Activated CD4-positive, alpha-beta T cell treated with anti-CD3 and anti-CD28 coated beads, Interleukin-2, amount 10 ng/mL, durations not matched to agents 24 days and 14 days (primary cell): Measurements from ENCODE around the gene UNC13A. TPM values are rescaled to one million over a fixed set of nuclear protein-coding genes. Genes with fewer than 3 reads are reported as not detected.

Experiments
- DNase-seq: peaks from one replicate; pipeline ENCODE4 v3.0.0; 2022
- H3K27ac Mint-ChIP-seq: one replicate; pipeline ENCODE4 v1.8.0; 2022; ENCODE audit warnings: mild to moderate bottlenecking, mixed read lengths
- H3K27me3 Mint-ChIP-seq: one replicate; pipeline ENCODE4 v1.8.0; 2022; ENCODE audit warnings: mixed read lengths
- H3K36me3 Mint-ChIP-seq: one replicate; pipeline ENCODE4 v1.8.0; 2022; ENCODE audit warnings: low read depth, mild to moderate bottlenecking, mixed read lengths
- H3K4me1 Mint-ChIP-seq: one replicate; pipeline ENCODE4 v1.8.0; 2021; ENCODE audit warnings: mixed read lengths
- H3K4me3 Mint-ChIP-seq: one replicate; pipeline ENCODE4 v1.8.0; 2022; ENCODE audit warnings: mild to moderate bottlenecking, moderate library complexity, mixed read lengths
- H3K9me3 Mint-ChIP-seq: one replicate; pipeline ENCODE4 v1.8.0; 2021; ENCODE audit warnings: mixed read lengths
- intact Hi-C: fragments of 100-400 bp; cut with micrococcal nuclease; formaldehyde crosslinking; loops from one replicate; pipeline ENCODE4 v1.15.1; 2023
- total RNA-seq: library from RNA; stranded (reverse); gene quantifications from 2 replicates; pipeline ENCODE4 v1.2.3, GENCODE V29; 2022

The UNC13A gene
- total RNA-seq, 1 donor from 2014 or later: 0.02 TPM

GRCh38 chr19:17721111-17721628, 33.0 kb upstream of the UNC13A start:
- H3K36me3 Mint-ChIP-seq: peaks cover 29% of the 10 kb centered on the region
- H3K9me3 Mint-ChIP-seq: no peaks in the 10 kb centered on the region
- intact Hi-C loops: loop anchor here (5.0 kb wide), 1 partner anchor 56 kb away; no protein-coding TSS in a partner anchor
- H3K4me3 Mint-ChIP-seq: peak overlapping the region; percentile 91
- DNase-seq: no peak
- peak overlapping the region; percentile 21 for H3K27ac Mint-ChIP-seq
- H3K4me1 Mint-ChIP-seq: peaks cover 36% of the 10 kb centered on the region
- no peaks in the 10 kb centered on the region for H3K27me3 Mint-ChIP-seq

GRCh38 chr19:17720440-17720839, 32.3 kb upstream of the UNC13A start:
- intact Hi-C loops: loop anchor here (5.0 kb wide), 1 partner anchor 57 kb away; no protein-coding TSS in a partner anchor
- H3K36me3 Mint-ChIP-seq: peaks cover 26% of the 10 kb centered on the region
- peak overlapping the region; percentile 85 for H3K27ac Mint-ChIP-seq
- peak overlapping the region; percentile 91 for H3K4me3 Mint-ChIP-seq
- DNase-seq: peak; percentile 62
- peaks cover 36% of the 10 kb centered on the region for H3K4me1 Mint-ChIP-seq
- no peaks in the 10 kb centered on the region for H3K27me3 Mint-ChIP-seq
- no peaks in the 10 kb centered on the region for H3K9me3 Mint-ChIP-seq

DNA sequence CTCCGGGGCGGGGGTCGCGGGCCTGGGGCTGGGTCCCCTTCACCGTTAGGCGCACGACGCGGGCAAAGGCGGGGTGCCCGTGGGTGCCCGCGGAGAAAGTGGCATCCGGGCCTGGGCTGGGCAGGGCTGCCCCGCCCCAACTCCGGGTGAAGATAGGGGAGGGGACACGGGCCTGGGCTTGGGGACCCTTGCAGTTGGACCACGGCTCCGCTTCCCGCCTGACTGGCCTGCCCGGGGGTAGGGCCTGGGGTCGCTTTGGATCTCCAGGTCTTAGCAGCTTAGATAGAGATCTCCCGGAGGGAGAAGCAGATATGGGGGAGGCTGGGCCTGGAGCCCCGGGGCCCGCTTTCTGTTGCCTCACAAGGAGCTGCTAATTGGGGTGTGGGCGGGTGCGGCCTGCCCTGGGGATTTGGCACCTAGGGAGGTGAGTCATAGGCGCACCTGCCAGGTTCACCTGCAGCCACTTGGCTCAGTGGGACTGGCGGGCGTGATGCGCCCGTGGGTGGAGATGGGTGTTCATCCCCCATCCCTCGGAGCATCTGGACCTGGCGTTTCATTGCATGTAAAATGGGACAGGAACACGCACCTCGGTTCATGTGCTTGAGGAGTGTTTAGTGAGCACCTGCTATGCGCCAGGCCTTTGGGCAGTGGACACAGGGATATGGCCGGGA, 31.7 kb upstream of the UNC13A start:
- Mint-ChIP-seq H3K36me3 (peaks cover 23% of the 10 kb centered on the region), H3K27me3 (no peaks in the 10 kb centered on the region), H3K27ac (peak overlapping the region; percentile 85), H3K9me3 (no peaks in the 10 kb centered on the region), H3K4me3 (peak overlapping the region; percentile 91), H3K4me1 (peaks cover 34% of the 10 kb centered on the region)
- intact Hi-C loops: loop anchor here (1.0 to 5.0 kb wide), 3 partner anchors 16 to 57 kb away; no protein-coding TSS in a partner anchor
- peak; percentile 78 for DNase-seq

DNA sequence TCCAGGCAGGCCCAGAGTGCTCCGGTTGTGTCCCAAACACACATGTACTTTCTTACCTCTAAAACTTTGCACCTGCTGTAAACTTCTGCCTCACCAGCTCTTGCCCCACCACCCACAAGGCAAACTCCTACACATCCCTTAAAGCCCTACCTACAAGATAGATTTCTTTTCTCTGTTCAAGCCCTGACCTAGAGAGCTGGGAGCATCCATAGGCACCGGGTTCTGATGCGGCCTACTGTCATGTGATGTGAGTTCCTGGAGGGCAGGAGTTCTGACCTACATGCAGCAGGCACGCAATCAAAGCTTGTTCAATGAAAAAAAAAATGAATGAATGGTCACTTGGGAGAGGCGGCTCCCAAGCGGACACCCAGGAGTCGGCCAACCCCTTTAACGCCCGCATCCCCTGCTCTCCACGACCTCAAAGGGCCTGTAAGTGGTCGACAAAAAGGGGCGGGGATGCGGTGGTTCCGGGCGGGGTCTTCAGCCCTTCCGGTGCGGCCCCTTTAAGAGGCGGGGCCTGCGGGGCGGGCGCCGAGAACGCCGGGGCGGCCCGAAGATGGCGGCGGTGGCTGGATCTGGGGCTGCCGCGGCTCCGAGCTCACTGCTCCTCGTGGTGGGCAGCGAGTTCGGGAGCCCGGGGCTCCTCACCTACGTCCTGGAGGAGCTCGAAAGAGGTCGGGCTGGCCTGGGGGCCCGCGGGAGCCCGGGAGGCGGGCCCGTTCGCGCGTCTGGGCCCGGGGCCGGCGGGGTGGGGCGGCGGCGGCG, 31.0 kb upstream of the UNC13A start, which contains the start of gene MAP1S:
Gene MAP1S, plus strand, starts transcription at position 534 of the 765 bp plus-strand sequence. Its CDS starts 23 bp downstream, at position 557.
- peak within 1 kb of the TSS; percentile 85 for H3K27ac Mint-ChIP-seq

GRCh38 chr19:17718550-17718946, 30.4 kb upstream of the UNC13A start:
- Mint-ChIP-seq H3K36me3 (peaks cover 15% of the 10 kb centered on the region), H3K4me3 (peak overlapping the region; percentile 89), H3K27ac (peak overlapping the region; percentile 77), H3K4me1 (peaks cover 34% of the 10 kb centered on the region), H3K9me3 (no peaks in the 10 kb centered on the region), H3K27me3 (no peaks in the 10 kb centered on the region)
- no peak for DNase-seq
- intact Hi-C loops: no loop called here

More for the DNA sequence above, 31.0 kb upstream of the UNC13A start, which contains the start of gene MAP1S:
- Mint-ChIP-seq H3K4me3 (peak within 1 kb of the TSS; percentile 91), H3K36me3 (peaks cover 18% of the 10 kb centered on the region), H3K27me3 (no peaks in the 10 kb centered on the region), H3K9me3 (no peaks in the 10 kb centered on the region), H3K4me1 (peaks cover 34% of the 10 kb centered on the region)
- intact Hi-C loops: loop anchor here (1.0 kb wide), 2 partner anchors 15 to 28 kb away; no protein-coding TSS in a partner anchor
- peak; percentile 93 for DNase-seq

GRCh38 chr19:17716309-17716929, 28.3 kb upstream of the UNC13A start:
- Mint-ChIP-seq H3K27ac (no peak overlapping the region), H3K9me3 (no peaks in the 10 kb centered on the region), H3K4me3 (no peak overlapping the region), H3K4me1 (peaks cover 25% of the 10 kb centered on the region), H3K27me3 (no peaks in the 10 kb centered on the region), H3K36me3 (peaks cover 9% of the 10 kb centered on the region)
- no peak for DNase-seq
- intact Hi-C loops: no loop called here

- no peaks in the 10 kb centered on the region for H3K4me1 Mint-ChIP-seq
- no peaks in the 10 kb centered on the region for H3K27me3 Mint-ChIP-seq
- H3K9me3 Mint-ChIP-seq: no peaks in the 10 kb centered on the region
- H3K36me3 Mint-ChIP-seq: no peaks in the 10 kb centered on the region
- DNase-seq: no peak
- intact Hi-C loops: no loop called here
- no peak overlapping the region for H3K27ac Mint-ChIP-seq
- H3K4me3 Mint-ChIP-seq: no peak overlapping the region
Measured at GRCh38 chr19:17711851-17712250, 23.7 kb upstream of the UNC13A start.

- Mint-ChIP-seq H3K4me3 (no peak overlapping the region), H3K36me3 (no peaks in the 10 kb centered on the region), H3K27ac (no peak overlapping the region), H3K9me3 (no peaks in the 10 kb centered on the region), H3K4me1 (no peaks in the 10 kb centered on the region), H3K27me3 (no peaks in the 10 kb centered on the region)
- DNase-seq: no peak
- intact Hi-C loops: no loop called here
Measured at GRCh38 chr19:17706750-17707181, 18.6 kb upstream of the UNC13A start.

DNA sequence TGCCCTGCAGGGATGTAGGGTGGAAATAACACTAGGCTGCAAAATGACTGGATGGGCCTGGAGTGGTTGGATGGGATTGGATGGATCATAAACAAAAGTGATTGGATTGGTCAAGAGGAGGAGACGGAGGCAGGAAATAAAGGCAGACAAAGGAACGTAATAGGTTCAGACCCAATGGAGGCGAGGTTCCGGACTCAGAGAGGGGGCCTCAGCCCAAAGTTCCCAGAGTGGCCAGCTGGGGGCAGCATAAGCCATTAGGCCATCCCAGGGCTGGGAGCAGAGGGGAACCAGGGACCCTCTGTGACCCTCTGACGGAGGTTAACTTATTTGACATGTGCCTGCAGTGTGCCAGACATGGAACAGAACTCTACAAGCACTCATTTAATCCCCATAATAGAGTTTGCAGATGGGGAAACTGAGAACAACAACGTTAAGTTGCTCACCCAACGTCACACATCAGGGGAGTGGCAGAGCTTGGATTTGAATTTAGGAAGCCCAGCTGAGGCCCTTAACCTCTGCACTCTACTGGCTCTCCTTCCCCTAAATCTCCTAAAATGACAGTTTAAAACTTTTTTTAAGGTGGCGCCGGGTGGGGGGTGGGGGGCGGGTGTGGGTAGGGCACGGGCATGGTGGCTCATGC, 15.8 kb upstream of the UNC13A start:
- Mint-ChIP-seq H3K27ac (no peak overlapping the region), H3K27me3 (peaks cover 5% of the 10 kb centered on the region), H3K36me3 (no peaks in the 10 kb centered on the region), H3K9me3 (no peaks in the 10 kb centered on the region), H3K4me3 (no peak overlapping the region), H3K4me1 (no peaks in the 10 kb centered on the region)
- intact Hi-C loops: loop anchor here (1.0 to 2.0 kb wide), 4 partner anchors 15 to 151 kb away; partner anchors contain the start of gene MAP1S
- DNase-seq: peak; percentile 92

GRCh38 chr19:17695198-17695597, 7.0 kb upstream of the UNC13A start:
- Mint-ChIP-seq H3K27me3 (peaks cover 30% of the 10 kb centered on the region), H3K9me3 (no peaks in the 10 kb centered on the region)

GRCh38 chr19:17692566-17692965, 4.4 kb upstream of the UNC13A start:
- Mint-ChIP-seq H3K27ac (no peak overlapping the region), H3K4me3 (no peak overlapping the region), H3K36me3 (peaks cover 4% of the 10 kb centered on the region), H3K9me3 (peaks cover 4% of the 10 kb centered on the region), H3K27me3 (peaks cover 30% of the 10 kb centered on the region), H3K4me1 (peaks cover 3% of the 10 kb centered on the region)
- DNase-seq: no peak
- intact Hi-C loops: no loop called here

More at GRCh38 chr19:17695198-17695597, 7.0 kb upstream of the UNC13A start:
- intact Hi-C loops: no loop called here
- no peak for DNase-seq
- H3K27ac Mint-ChIP-seq: no peak overlapping the region
- H3K4me1 Mint-ChIP-seq: no peaks in the 10 kb centered on the region
- H3K36me3 Mint-ChIP-seq: no peaks in the 10 kb centered on the region
- no peak overlapping the region for H3K4me3 Mint-ChIP-seq

DNA sequence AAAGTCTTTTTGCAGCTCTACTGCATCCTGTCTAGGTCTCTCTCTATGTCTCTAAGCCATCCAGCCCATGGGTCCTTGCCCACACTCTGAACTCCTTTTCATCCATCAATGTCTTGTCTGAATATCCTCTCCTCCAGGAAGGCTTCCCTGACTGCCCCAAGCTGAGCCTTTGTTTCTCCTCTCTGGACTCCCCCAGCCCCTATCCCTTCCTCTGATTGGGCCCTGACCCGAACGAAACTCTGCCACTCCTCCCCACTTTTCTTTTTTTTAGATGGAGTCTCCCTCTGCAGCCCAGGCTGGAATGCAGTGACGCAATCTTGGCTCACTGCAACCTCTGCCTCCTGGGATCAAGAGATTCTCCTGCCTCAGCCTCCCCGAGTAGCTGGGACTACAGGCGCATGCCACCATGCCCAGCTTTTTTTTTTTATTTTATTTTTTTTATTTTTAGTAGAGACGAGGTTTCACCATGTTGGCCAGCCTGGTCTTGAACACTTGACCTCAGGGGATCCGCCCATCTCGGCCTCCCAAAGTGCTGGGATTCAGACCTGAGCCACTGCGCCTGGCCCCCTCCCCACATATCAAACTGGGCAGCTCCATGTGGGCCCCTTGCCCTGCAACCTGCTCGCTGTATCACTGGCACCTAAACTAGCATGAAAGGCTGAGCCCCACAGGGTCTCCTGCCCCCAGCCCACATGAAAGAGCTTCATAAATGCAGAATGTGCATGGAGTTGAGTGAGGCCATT, 870 bp upstream of the UNC13A start:
- no peak overlapping the region for H3K4me3 Mint-ChIP-seq
- H3K36me3 Mint-ChIP-seq: peaks cover 4% of the 10 kb centered on the region
- intact Hi-C loops: no loop called here
- DNase-seq: no peak
- H3K27me3 Mint-ChIP-seq: peaks cover 48% of the 10 kb centered on the region
- peaks cover 4% of the 10 kb centered on the region for H3K4me1 Mint-ChIP-seq
- H3K9me3 Mint-ChIP-seq: peaks cover 4% of the 10 kb centered on the region
- H3K27ac Mint-ChIP-seq: no peak overlapping the region
